ENCODE data around the gene SPSB2. TPM values are rescaled to one million over a fixed set of nuclear protein-coding genes. Genes with fewer than 3 reads are reported as not detected.

Gene SPSB2
- polyA plus RNA-seq, 4 donors = 7.8 to 19.8 (median 13.5) TPM

DNA sequence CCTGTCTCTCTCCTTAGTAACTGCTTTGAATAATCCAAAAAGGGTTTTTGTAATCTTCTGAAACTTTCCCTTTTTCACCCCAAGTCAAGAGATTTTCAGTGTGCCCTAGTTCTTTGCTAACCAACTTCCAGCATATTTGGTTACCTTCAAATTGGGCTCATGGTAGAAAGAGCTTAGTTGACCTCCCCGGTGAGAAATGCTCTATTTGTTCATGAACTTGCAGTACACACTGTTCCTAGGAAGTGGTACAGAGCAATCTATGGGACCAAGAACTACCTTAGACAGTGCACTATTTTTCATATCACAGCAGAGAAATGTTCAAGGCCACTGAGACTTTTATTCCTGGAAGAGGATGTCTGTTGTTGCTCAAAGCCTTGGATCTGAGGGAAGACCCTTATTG lies 19.5 kb downstream of the SPSB2 start:
- no peak for DNase-seq (ENCODE audit: low read depth in 4 of 4, low spot score in 2 of 4)

DNA sequence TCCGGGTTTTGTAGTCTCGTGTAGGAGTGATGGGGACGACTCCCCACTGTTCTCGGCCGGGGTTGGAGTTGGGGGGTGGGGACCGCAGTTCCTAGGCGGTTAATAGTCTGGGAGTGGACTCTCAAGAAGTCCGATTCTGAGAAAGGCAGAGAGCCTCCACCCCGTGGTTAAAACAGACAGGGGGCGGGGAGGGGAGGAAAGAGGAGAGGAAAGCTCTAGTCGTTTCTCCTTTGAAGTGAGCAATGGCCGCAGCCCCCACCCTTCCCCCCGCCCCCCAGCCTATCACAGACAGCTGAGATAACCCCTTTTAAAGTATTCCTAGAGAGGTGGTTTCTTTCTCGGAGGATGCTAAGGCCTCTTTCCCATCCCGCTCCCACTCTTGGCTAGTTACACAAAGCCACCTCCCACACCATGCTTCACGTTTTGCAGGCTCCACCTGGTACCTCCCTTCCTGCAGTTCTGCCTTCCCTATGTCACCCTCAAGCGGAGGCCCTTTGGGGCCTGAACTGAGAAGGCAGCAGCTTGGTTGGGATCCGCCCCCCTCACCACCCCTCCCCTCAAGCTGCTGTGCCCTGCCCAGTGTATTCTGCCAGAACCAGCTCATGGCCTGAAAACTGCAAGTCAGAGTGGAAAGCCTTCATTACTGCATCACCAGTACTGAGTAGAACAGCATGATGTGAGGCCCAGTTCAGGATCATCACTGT lies 20.3 kb downstream of the SPSB2 start:
- no peak for DNase-seq (ENCODE audit: low read depth in 4 of 4, low spot score in 2 of 4)

DNA sequence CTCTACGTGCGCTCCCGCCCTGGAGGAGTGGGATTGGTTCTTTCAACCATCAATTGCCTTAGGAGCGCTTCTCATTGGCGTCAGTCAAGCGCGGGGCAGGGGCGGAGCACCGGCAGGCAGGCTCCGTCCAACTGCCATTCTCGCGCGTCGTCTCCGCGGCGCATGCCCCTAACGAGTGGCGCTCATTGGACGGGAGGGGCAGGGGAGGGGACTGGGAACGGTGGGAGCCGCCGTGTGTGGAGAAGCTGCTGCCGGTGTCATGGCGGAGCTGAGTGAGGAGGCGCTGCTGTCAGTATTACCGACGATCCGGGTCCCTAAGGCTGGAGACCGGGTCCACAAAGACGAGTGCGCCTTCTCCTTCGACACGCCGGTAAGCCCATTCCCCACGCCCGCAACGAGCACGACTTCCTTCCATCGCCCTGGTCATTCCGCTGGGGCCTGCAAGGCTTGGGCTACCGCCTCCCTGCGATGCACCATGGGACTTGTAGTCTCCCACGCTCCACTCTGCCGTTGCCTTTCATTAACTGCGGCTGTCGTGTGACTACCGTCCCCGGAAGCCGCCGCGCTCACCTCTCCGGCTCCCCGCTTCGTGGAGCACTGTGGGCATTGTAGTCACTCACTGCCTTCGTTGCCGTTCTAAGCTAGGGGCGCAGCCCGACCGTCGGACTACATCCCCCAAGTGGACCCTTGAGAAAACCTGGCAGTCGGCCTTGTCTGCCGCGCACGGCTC lies 21.0 kb downstream of the SPSB2 start, which contains the start of gene USP5:
Gene USP5, plus strand, starts transcription at position 230 of the 730 bp plus-strand sequence. Its CDS starts 30 bp downstream, at position 260.
- peak; percentile 99 to 100 (median 100) for DNase-seq (ENCODE audit: low read depth in 4 of 4, low spot score in 2 of 4)

DNA sequence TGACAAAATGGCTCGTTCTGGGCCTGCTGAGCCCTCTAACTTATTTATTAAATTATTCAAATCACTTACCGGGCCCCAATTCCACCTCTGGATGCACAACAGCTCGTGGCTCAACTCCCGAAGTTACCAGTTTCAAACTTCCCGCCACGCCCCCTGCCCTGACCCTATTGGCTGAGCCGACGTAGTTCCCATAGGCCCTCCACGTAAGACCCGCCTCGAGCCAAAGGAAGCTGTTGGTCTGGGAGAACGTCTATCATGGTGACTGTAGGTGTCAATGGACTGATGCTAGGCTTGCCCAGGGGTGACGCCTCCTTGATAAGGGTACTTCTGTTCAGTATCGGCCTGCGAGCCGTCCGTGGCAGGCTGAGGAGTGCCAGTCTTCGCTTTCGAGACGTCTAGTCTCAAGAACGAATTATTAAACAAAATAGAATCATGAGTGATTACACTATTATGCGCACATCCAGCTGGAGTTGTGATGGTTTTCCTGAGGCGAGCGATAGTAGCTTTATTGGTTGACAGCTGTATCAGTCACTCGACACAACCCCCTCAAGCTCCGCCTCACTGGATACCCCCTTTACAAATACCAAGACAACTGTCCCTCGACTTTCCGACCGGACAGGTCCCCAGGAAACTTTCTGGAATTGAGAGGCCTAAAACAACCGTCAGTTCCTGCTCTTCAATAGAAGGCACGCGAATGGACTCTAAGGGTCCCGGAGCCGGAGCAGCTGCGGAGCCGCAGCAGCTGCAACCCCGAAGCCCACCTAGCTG lies 21.8 kb downstream of the SPSB2 start, which contains the start of gene CDCA3:
Gene CDCA3, minus strand, starts transcription at position 134 of the 768 bp plus-strand sequence. CDS start 334 bp downstream, outside the sequence.
- DNase-seq (ENCODE audit: low read depth in 4 of 4, low spot score in 2 of 4) = peak in 2 of 4 donors; percentile 87 to 94

DNA sequence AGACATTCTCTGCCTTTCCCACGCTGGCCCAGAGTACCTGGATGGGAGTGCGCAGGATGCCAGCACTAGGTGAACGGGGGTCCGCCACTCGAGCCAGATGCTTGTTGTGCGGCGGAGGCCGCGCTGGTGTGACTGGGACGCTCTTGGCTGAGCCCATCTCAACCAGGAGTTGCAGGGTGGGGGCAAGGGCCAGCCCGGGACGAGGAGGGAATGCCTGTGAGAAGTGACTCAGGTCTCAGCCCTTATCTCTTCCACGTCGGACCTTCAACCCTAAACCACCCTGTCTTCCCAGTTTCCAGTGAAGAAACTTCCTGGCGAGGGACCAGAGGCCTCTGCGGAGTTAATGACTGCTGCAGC lies 22.3 kb downstream of the SPSB2 start:
- no peak for DNase-seq (ENCODE audit: low read depth in 4 of 4, low spot score in 2 of 4)

DNA sequence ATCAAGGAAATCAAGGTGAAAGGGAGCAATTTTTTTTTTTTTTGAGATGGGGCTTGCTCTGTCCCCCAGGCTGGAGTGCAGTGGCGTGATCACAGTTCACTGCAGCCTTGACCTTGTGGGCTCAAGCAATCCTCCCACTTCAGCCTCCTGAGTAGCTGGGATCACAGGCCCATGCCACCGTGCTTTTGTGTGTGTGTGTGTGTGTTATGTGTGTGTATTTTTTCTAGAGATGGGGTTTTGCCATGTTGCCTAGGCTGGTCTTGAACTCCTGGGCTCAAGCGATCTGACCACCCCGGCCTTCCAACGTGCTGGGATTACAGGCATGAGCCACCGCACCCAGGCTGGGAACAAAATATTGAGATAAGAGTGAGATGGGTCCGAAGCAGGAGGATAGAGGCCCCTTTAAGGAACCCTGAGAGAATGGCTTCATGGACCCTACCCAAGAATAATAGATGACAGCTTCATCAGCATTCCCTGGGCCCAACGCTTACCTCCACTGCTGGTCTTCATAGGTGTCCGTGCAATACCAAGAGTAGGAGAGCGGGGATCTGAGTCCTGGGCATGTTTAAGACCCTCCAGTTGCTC lies 23.0 kb downstream of the SPSB2 start:
- no peak for DNase-seq (ENCODE audit: low read depth in 4 of 4, low spot score in 2 of 4)

DNA sequence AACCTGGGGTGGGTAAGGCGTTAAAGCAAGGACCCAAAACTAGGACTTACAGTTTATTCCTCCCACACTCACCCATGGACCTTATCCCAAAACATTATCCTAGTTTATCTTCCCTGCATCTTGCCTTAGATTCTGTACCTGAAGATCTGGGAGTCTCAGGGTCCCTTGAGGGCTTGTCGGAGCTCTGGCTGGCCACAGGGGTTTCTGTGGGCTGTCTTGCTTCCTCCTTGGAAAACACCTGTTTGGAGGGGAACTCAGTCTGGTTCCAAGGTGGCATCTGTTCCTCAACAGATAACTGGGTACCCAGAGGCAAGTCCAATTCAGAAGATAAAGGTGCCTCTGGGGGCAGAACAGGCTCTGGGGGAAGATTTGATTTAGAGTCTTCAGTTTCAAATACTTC lies 23.7 kb downstream of the SPSB2 start:
- DNase-seq (ENCODE audit: low read depth in 4 of 4, low spot score in 2 of 4) = no peak

DNA sequence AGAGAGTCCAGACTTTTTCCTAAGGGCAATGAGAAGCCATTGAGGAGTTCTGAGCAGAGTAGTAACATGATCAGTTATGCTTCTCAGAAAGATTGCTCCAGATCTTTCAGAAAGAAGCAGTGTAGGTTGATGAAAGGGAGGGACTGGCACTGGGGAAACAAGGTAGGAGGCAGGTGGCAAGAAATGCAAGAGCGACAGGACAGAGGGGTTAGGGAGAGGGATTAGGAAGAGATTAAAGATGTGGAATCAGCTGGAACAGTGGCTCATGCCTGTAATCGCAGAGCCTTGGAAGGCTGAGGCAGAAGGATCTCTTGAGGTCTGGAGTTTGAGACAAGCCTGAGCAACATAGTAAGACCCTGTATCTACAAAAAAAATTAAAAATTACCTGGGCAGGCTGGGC lies 25.4 kb downstream of the SPSB2 start:
- DNase-seq (ENCODE audit: low read depth in 4 of 4, low spot score in 2 of 4) = no peak

DNA sequence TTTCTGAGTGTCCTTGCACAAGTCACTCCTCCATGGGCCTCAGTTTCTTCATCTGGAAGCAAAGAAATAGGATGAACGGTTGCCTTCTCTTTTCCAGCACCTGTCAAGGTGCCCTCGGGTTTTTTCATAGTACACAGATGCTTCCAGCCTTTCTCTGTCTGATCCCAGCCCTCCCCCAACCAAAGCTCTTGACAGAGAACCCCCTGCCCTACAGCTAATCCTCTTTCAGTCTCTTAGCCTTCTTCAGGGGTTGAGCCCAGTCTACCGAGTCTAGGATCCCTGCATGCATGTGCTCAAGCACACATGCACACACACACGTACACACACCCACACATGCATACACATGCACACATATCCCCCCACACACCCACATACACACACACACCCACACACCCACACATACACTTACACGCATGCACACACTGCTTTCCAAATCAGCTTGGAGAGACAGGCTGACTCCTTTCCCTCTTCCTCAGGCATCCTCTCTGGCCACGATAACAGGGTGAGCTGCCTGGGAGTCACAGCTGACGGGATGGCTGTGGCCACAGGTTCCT lies 26.7 kb downstream of the SPSB2 start:
- DNase-seq (ENCODE audit: low read depth in 4 of 4, low spot score in 2 of 4) = no peak

DNA sequence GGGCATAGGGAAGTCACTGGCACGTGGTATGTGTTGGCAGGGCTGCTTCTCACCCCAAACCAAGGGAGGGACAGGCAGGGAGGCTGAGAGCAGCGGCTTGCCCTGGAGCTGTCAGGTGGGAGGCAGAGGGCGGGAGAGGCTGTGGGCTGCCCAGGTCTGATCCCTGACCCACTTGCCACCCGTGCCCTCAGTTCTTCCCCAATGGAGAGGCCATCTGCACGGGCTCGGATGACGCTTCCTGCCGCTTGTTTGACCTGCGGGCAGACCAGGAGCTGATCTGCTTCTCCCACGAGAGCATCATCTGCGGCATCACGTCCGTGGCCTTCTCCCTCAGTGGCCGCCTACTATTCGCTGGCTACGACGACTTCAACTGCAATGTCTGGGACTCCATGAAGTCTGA lies 27.7 kb downstream of the SPSB2 start:
- no peak for DNase-seq (ENCODE audit: low read depth in 4 of 4, low spot score in 2 of 4)

DNA sequence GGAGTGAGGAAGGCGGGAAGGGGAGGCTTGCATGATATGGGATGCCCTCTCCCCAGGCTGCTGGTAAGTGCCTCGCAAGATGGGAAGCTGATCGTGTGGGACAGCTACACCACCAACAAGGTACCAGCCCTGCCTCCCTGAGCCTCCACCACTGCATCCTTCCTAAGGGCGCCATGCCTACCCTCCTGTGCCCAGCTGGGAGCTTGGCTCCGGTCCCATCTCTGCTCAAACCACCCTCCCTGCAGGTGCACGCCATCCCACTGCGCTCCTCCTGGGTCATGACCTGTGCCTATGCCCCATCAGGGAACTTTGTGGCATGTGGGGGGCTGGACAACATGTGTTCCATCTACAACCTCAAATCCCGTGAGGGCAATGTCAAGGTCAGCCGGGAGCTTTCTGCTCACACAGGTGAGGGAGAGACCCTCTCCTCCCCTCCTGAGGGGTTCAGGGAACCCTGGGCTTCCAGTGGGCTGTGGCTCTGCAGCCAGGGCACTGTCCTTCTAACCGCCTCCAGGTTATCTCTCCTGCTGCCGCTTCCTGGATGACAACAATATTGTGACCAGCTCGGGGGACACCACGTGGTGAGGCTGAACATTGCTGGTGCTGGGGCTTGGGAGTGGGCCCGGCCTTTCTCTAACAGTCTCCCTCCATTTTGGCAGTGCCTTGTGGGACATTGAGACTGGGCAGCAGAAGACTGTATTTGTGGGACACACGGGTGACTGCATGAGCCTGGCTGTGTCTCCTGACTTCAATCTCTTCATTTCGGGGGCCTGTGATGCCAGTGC lies 29.8 kb downstream of the SPSB2 start:
- DNase-seq (ENCODE audit: low read depth in 4 of 4, low spot score in 2 of 4) = no peak

DNA sequence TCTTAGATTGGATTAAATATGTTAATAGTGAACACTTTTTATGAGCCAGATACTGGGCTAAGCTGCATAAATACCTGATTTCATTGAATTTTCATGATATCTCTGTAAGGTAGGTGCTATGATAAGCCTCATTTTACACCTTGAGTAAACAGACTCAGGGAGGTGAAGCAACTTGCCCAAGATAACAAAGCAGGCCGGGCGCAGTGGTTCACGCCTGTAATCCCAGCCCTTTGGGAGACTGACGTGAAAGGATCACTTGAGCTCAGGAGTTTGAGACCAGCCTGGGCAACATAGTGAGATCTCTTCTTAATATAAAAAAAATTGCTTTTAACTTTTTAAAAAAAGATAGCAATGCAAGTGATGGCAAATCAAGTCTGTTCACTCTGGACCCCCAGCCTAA lies 31.0 kb downstream of the SPSB2 start:
- no peak for DNase-seq (ENCODE audit: low read depth in 4 of 4, low spot score in 2 of 4)

DNA sequence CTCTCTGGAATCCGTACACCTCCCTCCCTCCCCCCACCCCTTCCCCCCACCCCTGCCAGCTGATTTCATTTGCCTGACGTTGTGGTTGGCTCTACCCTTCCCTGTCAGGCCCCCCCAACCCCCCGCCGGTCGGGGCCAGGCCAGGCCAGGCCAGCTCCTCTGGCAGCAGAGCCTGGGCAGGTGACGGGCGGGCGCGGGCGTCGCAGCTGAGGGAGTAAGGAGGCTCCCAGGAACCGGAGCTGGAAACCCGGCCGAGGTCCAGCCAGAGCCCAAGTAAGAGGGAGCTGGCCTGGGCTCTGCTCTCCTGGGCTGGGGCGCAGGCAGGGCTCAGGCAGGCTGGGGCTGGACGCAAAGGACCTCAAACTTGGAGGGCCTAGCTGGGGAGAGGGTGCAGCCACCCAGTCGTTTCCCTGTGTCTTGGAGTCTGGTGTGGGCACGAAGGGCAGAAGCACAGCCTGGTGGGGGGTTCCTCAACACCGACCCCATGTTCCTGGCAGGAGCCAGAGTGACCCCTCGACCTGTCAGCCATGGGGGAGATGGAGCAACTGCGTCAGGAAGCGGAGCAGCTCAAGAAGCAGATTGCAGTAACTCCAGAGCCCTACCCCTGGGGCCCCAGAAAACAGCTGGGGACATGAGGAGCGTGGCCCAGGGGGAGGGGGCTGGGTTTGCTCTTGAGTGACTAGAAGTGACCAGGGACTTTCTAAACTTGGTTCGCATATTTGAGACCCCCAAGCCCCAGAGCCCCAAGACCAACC lies 32.2 kb downstream of the SPSB2 start, which contains the start of gene GNB3:
Gene GNB3, plus strand, starts transcription at position 165 of the 755 bp plus-strand sequence. Its CDS starts 363 bp downstream, at position 528.
- DNase-seq (ENCODE audit: low read depth in 4 of 4, low spot score in 2 of 4) = no peak

DNA sequence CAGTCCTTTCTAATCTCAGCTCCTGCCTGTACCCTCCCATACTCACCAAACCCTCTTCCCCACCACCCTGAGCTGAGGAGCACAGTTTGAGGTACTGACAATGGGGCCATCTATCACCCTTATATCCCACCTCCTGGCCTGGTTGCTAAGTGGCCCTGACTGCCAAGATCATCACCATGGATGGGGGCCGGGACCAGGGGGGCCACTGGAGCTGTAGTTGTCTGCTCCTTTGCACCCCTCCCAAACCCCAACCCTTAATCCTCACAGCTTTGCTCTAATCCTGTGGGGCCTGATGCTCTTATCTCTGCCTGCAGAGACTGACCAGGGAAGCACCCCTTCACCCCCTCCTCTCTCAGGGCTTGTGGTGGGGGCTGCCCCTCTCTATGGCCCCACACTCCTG lies 32.8 kb downstream of the SPSB2 start:
- no peak for DNase-seq (ENCODE audit: low read depth in 4 of 4, low spot score in 2 of 4)

DNA sequence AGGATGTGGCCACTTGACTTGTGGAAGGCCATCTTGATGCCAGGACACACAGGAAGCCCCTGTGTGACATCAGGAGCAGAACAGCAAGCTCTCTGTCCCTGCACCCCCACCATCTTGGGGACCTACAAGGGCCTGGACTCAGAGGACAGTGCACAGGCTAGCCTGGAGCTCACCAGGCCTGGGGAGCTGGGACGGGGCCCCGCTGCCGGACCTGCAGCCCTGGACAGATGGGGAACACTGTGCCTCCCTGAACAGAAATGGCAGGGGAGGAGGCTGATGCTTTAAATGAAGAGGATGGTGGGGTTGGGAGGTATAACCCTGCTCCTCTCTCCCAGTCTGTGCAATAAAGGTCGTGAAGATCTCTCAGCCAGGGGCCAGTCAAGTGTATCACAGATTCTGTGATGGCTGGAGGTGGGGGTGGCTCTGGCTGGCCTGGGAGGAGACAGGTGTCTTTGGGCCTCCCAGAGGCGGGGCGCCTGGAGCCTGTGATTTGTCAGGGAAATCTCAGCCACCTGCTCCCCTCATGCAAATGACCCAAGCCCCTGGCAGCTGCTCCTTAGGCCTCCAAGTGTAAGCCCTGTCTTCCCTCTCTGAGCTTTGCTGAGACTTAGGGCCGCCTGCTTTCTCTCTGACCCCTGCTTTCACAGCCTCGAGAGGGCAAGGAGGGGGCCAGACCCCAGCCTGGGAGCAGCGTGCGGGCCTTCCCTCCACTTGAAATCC lies 33.5 kb downstream of the SPSB2 start:
- DNase-seq (ENCODE audit: low read depth in 4 of 4, low spot score in 2 of 4) = no peak

DNA sequence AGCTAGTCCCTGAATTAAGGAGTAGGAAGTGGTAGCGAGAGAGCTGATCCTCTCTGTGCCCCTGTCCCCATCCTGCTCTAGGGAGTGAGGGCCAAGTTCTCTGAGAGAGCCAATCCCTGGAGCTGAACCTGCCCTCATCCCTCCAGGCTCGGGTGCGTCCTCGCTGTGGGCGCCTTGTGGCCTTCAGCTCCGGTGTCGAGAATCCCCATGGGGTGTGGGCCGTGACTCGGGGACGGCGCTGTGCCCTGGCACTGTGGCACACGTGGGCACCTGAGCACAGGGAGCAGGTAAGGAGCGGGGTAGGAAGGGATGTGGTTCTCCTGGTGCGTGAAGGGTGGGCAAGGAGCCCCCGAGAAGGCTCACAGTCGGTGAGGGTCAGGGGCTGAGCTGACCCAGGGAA lies 34.2 kb downstream of the SPSB2 start:
- DNase-seq (ENCODE audit: low read depth in 4 of 4, low spot score in 2 of 4) = no peak

DNA sequence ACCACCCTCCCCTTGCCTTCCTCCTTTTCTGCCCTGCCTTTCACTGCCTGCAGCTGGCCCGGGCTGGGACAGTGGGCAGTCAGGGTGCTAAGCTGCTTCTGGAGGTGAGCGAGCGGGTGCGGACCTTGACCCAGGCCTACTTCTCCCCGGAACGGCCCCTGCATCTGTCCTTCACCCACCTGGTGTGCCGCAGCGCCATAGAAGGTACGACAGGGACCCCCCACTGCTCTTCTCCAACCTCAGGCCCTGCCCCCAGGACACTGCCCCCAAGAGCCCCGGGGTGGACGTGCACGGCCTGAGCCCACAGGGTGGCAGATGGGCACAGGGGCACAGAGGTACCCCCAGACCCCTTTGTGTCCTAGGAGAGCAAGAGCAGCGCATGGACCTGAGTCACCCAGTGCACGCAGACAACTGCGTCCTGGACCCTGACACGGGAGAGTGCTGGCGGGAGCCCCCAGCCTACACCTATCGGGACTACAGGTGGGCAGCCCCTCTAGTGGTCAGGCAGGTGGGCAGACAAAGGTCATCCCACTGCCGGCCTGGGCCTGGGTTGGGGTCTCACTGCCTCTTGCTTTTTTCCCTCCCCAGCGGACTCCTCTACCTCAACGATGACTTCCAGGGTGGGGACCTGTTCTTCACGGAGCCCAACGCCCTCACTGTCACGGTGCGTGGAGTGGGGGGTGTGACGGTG lies 35.6 kb downstream of the SPSB2 start:
- no peak for DNase-seq (ENCODE audit: low read depth in 4 of 4, low spot score in 2 of 4)

DNA sequence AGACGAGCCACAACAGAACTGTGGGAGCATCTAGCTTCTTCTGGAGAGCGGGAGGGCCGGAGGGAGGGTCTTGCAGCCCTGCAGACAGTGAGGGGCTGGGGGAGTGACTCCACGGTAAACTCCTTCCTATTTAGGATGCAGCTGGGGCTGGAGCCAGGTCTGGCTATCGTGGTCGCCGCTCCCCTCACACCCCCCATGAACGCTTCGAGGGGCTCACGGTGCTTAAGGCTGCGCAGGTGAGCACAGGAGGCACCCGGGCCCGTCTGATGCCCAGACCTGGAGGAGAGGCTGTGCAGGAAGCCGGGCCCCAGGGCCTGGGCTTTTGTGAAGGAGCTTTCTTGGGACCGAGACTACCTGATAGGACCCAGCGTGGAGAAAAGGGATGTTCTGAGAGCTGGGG lies 36.3 kb downstream of the SPSB2 start:
- DNase-seq (ENCODE audit: low read depth in 4 of 4, low spot score in 2 of 4) = no peak
